ENCODE measurements around the gene SLC39A5. TPM values are rescaled to one million over a fixed set of nuclear protein-coding genes. Genes with fewer than 3 reads are reported as not detected.

Gene SLC39A5
- total RNA-seq, 1 experiment from 2014 or later = not detected

GRCh38 chr12:56229082-56229481 lies 769 bp upstream of the SLC39A5 start:
- TF ChIP-seq, protein P1, sequence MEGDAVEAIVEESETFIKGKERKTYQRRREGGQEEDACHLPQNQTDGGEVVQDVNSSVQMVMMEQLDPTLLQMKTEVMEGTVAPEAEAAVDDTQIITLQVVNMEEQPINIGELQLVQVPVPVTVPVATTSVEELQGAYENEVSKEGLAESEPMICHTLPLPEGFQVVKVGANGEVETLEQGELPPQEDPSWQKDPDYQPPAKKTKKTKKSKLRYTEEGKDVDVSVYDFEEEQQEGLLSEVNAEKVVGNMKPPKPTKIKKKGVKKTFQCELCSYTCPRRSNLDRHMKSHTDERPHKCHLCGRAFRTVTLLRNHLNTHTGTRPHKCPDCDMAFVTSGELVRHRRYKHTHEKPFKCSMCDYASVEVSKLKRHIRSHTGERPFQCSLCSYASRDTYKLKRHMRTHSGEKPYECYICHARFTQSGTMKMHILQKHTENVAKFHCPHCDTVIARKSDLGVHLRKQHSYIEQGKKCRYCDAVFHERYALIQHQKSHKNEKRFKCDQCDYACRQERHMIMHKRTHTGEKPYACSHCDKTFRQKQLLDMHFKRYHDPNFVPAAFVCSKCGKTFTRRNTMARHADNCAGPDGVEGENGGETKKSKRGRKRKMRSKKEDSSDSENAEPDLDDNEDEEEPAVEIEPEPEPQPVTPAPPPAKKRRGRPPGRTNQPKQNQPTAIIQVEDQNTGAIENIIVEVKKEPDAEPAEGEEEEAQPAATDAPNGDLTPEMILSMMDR (IDR thresholded peaks at IDR 0.05; ENCODE audit: unreplicated experiment) = no peak
- POLR2A ChIA-PET = no interaction called here
- intact Hi-C loops (cut with micrococcal nuclease) = loop anchor here (10.0 kb wide), 1 partner anchor 494 kb away; no protein-coding TSS in a partner anchor
- no TSS peak for BruUV-seq (replicated peaks)
- H3K27ac Mint-ChIP-seq (ENCODE audit: low read depth, unreplicated experiment) = no peak overlapping the region
- H3K4me3 Mint-ChIP-seq (ENCODE audit: unreplicated experiment) = no peak overlapping the region
- CTCF ChIA-PET = no interaction called here
- H3K9me3 Mint-ChIP-seq (ENCODE audit: unreplicated experiment) = no peaks in the 10 kb centered on the region
- H3K27me3 Mint-ChIP-seq (ENCODE audit: insufficient read depth, unreplicated experiment) = no peaks in the 10 kb centered on the region
- peaks cover 14% of the 10 kb centered on the region for H3K4me1 Mint-ChIP-seq (ENCODE audit: insufficient read depth, unreplicated experiment)
- no peak for DNase-seq (ENCODE audit: unreplicated experiment)
- peaks cover 16% of the 10 kb centered on the region for H3K36me3 Mint-ChIP-seq (ENCODE audit: insufficient read depth, unreplicated experiment)

- BruUV-seq (replicated peaks) = no TSS peak
- no peaks in the 10 kb centered on the region for H3K27me3 Mint-ChIP-seq (ENCODE audit: insufficient read depth, unreplicated experiment)
- TF ChIP-seq, protein P1 (IDR thresholded peaks at IDR 0.05; ENCODE audit: unreplicated experiment) = no peak
- peaks cover 24% of the 10 kb centered on the region for H3K36me3 Mint-ChIP-seq (ENCODE audit: insufficient read depth, unreplicated experiment)
- intact Hi-C loops (cut with micrococcal nuclease) = no loop called here
- H3K9me3 Mint-ChIP-seq (ENCODE audit: unreplicated experiment) = no peaks in the 10 kb centered on the region
- no peak overlapping the region for H3K27ac Mint-ChIP-seq (ENCODE audit: low read depth, unreplicated experiment)
- no peak for DNase-seq (ENCODE audit: unreplicated experiment)
- POLR2A ChIA-PET = interaction anchor here (1.8 to 2.3 kb wide), 2 partner anchors 9 to 41 kb away, joined by 6 to 10 read pairs; partner anchors contain the start of genes RNF41 and SMARCC2
- H3K4me3 Mint-ChIP-seq (ENCODE audit: unreplicated experiment) = no peak overlapping the region
- CTCF ChIA-PET = interaction anchor here (0.7 to 1.2 kb wide), 5 partner anchors 9 to 41 kb away, joined by 3 to 7 read pairs (median 3); partner anchors contain the start of gene SMARCC2
- peaks cover 6% of the 10 kb centered on the region for H3K4me1 Mint-ChIP-seq (ENCODE audit: insufficient read depth, unreplicated experiment)
Observed at GRCh38 chr12:56230432-56231183, 757 bp downstream of the SLC39A5 start.

GRCh38 chr12:56231184-56231582 lies 1.3 kb downstream of the SLC39A5 start:
- Mint-ChIP-seq H3K4me1 (ENCODE audit: insufficient read depth, unreplicated experiment) (peaks cover 5% of the 10 kb centered on the region), H3K36me3 (ENCODE audit: insufficient read depth, unreplicated experiment) (peaks cover 21% of the 10 kb centered on the region), H3K27me3 (ENCODE audit: insufficient read depth, unreplicated experiment) (no peaks in the 10 kb centered on the region), H3K4me3 (ENCODE audit: unreplicated experiment) (no peak overlapping the region), H3K27ac (ENCODE audit: low read depth, unreplicated experiment) (no peak overlapping the region), H3K9me3 (ENCODE audit: unreplicated experiment) (no peaks in the 10 kb centered on the region)
- intact Hi-C loops (cut with micrococcal nuclease) = no loop called here
- no TSS peak for BruUV-seq (replicated peaks)
- TF ChIP-seq, protein P1 (IDR thresholded peaks at IDR 0.05; ENCODE audit: unreplicated experiment) = no peak
- CTCF ChIA-PET = interaction anchor here (0.6 to 1.2 kb wide), 7 partner anchors 9 to 42 kb away, joined by 3 to 7 read pairs (median 3); partner anchors contain the start of gene SMARCC2
- POLR2A ChIA-PET = interaction anchor here (1.8 to 2.3 kb wide), 2 partner anchors 9 to 42 kb away, joined by 6 to 10 read pairs; partner anchors contain the start of genes RNF41 and SMARCC2
- no peak for DNase-seq (ENCODE audit: unreplicated experiment)

DNA sequence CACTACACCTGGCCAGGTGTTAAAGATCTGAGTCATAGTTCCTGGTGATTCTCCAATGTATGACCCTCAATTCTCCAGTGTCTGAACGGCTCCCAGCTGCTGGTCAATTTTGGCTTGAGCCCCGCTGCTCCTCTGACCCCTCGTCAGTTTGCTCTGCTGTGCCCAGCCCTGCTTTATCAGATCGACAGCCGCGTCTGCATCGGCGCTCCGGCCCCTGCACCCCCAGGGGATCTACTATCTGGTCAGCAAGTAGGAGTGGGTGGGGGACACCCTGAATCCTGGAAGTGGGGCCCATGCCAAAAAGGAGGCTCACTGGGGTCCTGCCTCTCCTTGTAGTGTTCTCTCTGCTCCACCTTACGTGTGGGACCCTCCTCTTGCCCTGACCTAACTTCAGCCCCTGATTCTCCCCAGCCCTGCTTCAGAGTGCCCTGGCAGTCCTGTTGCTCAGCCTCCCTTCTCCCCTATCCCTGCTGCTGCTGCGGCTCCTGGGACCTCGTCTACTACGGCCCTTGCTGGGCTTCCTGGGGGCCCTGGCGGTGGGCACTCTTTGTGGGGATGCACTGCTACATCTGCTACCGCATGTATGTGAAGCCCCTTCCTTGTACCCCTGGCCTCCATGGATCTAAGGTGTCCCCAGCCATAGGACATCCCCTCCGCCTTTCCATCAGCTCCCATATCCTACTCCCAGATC lies 5.0 kb downstream of the SLC39A5 start:
- DNase-seq (ENCODE audit: unreplicated experiment) = no peak
- H3K27me3 Mint-ChIP-seq (ENCODE audit: insufficient read depth, unreplicated experiment) = no peaks in the 10 kb centered on the region
- H3K36me3 Mint-ChIP-seq (ENCODE audit: insufficient read depth, unreplicated experiment) = peaks cover 8% of the 10 kb centered on the region
- ChIA-PET POLR2A (interaction anchor here (2.2 kb wide), 1 partner anchor 13 kb away, joined by 11 read pairs; the partner anchor contains the start of gene RNF41), CTCF (interaction anchor here (0.6 to 1.9 kb wide), 5 partner anchors 9 to 28 kb away, joined by 3 to 6 read pairs (median 4); no protein-coding TSS in a partner anchor)
- H3K4me1 Mint-ChIP-seq (ENCODE audit: insufficient read depth, unreplicated experiment) = peaks cover 5% of the 10 kb centered on the region
- no peak overlapping the region for H3K4me3 Mint-ChIP-seq (ENCODE audit: unreplicated experiment)
- BruUV-seq (replicated peaks) = no TSS peak
- TF ChIP-seq, protein P1 (IDR thresholded peaks at IDR 0.05; ENCODE audit: unreplicated experiment) = no peak
- intact Hi-C loops (cut with micrococcal nuclease) = no loop called here
- H3K9me3 Mint-ChIP-seq (ENCODE audit: unreplicated experiment) = no peaks in the 10 kb centered on the region
- no peak overlapping the region for H3K27ac Mint-ChIP-seq (ENCODE audit: low read depth, unreplicated experiment)

Measured in MCF 10A (cell line).